B cell (primary cell): ENCODE measurements around the gene RHOT1. TPM values are rescaled to one million over a fixed set of nuclear protein-coding genes. Genes with fewer than 3 reads are reported as not detected.

Source experiments
- ATAC-seq: fragments of 200-7000 bp; cut with Tn5 transposase; one replicate; pipeline ENCODE4 v1.10.0; 2021; ENCODE audit warnings: low read depth, mild to moderate bottlenecking, moderate number of reproducible peaks, moderate library complexity
- CTCF ChIA-PET: fragments of 350-600 bp; sonication (Branson Sonifier 250); formaldehyde crosslinking; loops from one replicate; lab custom pipeline; 2021; ENCODE audit warnings: antibody characterized with exemption, inconsistent platforms; lab: Charles Lee
- POLR2A ChIA-PET: fragments of 350-600 bp; sonication (Branson Sonifier 250); formaldehyde crosslinking; loops from one replicate; lab custom pipeline; 2021; ENCODE audit warnings: antibody characterized with exemption; lab: Charles Lee
- DNase-seq: peaks from one replicate; pipeline ENCODE4 v3.0.0; 2013
- H2AFZ ChIP-seq: 2 replicates; pipeline ENCODE4 v1.6.1; 2012; ENCODE audit warnings: mild to moderate bottlenecking, low read depth, low read length; ENCODE audit not compliant: insufficient read depth, poor library complexity, severe bottlenecking
- H3K27ac ChIP-seq, 2 donors: 1 replicate in 1 of 2; 2 replicates in 1 of 2; pipeline ENCODE4 v1.5.1; 2012 to 2013; ENCODE audit warnings: low read length in 2 of 2, mild to moderate bottlenecking in 2 of 2, moderate library complexity in 1 of 2
- H3K27me3 ChIP-seq, 4 experiments: fragments of 200-600 bp in 1 of 4; sonication (generic) in 1 of 4; replicated peaks in 1 of 4; 1 replicate in 2 of 4; 2 replicates in 2 of 4; pipeline versions ENCODE4 v1.6.1 to v1.7.0; 2013 to 2016; ENCODE audit warnings: low read length in 3 of 4, mild to moderate bottlenecking in 2 of 4, mixed read lengths in 1 of 4, moderate library complexity in 1 of 4; ENCODE audit not compliant: insufficient read depth in 4 of 4, control insufficient read depth in 3 of 4; ENCODE audit errors: control extremely low read depth in 1 of 4
- H3K36me3 ChIP-seq, 2 experiments: replicated peaks in 1 of 2; 1 replicate in 1 of 2; 2 replicates in 1 of 2; pipeline versions ENCODE4 v1.6.1 to v1.7.1; 2013; ENCODE audit warnings: low read length in 1 of 2; ENCODE audit not compliant: insufficient read depth in 2 of 2, control insufficient read depth in 1 of 2; ENCODE audit errors: control extremely low read depth in 1 of 2, extremely low read depth in 1 of 2
- H3K4me1 ChIP-seq, 2 donors: fragments of 200-600 bp in 1 of 2; sonication (generic) in 1 of 2; 1 replicate in 1 of 2; 2 replicates in 1 of 2; pipeline versions ENCODE4 v1.5.1 to v1.6.1; 2013 to 2017; ENCODE audit warnings: low read length in 2 of 2; ENCODE audit not compliant: control insufficient read depth in 2 of 2, insufficient read depth in 2 of 2
- H3K4me2 ChIP-seq: replicated peaks from 2 replicates; pipeline ENCODE3; 2012; ENCODE audit warnings: mild to moderate bottlenecking, low read depth, low read length; ENCODE audit not compliant: poor library complexity, severe bottlenecking
- H3K4me3 ChIP-seq, 5 experiments: fragments of 200-600 bp in 1 of 5; sonication (generic) in 1 of 5; 1 replicate in 3 of 5; 2 replicates in 2 of 5; pipeline versions ENCODE4 v1.5.1 to v1.7.0; 2011 to 2016; ENCODE audit warnings: low read length in 4 of 5, mild to moderate bottlenecking in 4 of 5, low read depth in 2 of 5, control low read depth in 1 of 5, moderate library complexity in 1 of 5; ENCODE audit not compliant: insufficient read depth in 1 of 5; ENCODE audit errors: control extremely low read depth in 1 of 5, extremely low read depth in 1 of 5
- H3K79me2 ChIP-seq: fragments of 200-600 bp; sonication (generic); one replicate; pipeline ENCODE4 v1.6.0; 2016; ENCODE audit warnings: low read length; ENCODE audit not compliant: control insufficient read depth, insufficient read depth
- H3K9ac ChIP-seq: fragments of 200-600 bp; sonication (generic); 2 replicates; pipeline ENCODE4 v1.6.1; 2017; ENCODE audit warnings: mild to moderate bottlenecking, low read length, moderate library complexity
- H3K9me3 ChIP-seq, 3 donors: one replicate each; pipeline versions ENCODE4 v1.6.1 to v1.7.1; 2013; ENCODE audit warnings: low read length in 2 of 3; ENCODE audit not compliant: control insufficient read depth in 2 of 3, insufficient read depth in 1 of 3; ENCODE audit errors: control extremely low read depth in 1 of 3
- H4K20me1 ChIP-seq: 2 replicates; pipeline ENCODE4 v1.6.0; 2012; ENCODE audit warnings: mild to moderate bottlenecking, low read length; ENCODE audit not compliant: insufficient read depth, control insufficient read depth, poor library complexity, severe bottlenecking
- H3K27ac Mint-ChIP-seq: one replicate; pipeline ENCODE4 v1.8.0; 2021; ENCODE audit warnings: mixed read lengths
- H3K27me3 Mint-ChIP-seq: one replicate; pipeline ENCODE4 v1.8.0; 2021; ENCODE audit warnings: mixed read lengths
- H3K4me1 Mint-ChIP-seq: one replicate; pipeline ENCODE4 v1.8.0; 2021; ENCODE audit warnings: mixed read lengths
- H3K4me3 Mint-ChIP-seq: one replicate; pipeline ENCODE4 v1.8.0; 2021; ENCODE audit warnings: mixed read lengths
- H3K9me3 Mint-ChIP-seq: one replicate; pipeline ENCODE4 v1.8.0; 2022; ENCODE audit warnings: mixed read lengths; ENCODE audit not compliant: insufficient read depth
- EZH2 ChIP-seq: IDR thresholded peaks from 2 replicates; pipeline ENCODE4 v1.6.1; 2012; ENCODE audit warnings: borderline replicate concordance, low read depth, mild to moderate bottlenecking, moderate library complexity, low read length; ENCODE audit not compliant: insufficient read depth, poor library complexity, severe bottlenecking
- WGBS: methylation state at CpG from one replicate; pipeline ENCODE4 v1.1.5; 2013; ENCODE audit warnings: missing lambda C conversion rate; ENCODE audit not compliant: insufficient coverage; 5-methylcytosine and 5-hydroxymethylcytosine counted together
- intact Hi-C: fragments of 100-400 bp; cut with micrococcal nuclease; formaldehyde crosslinking; loops from one replicate; pipeline ENCODE4 v1.10.0; 2022
- polyA plus RNA-seq: library from polyadenylated mRNA; depleted of rRNA; stranded (reverse); fragments of >200 nt; gene quantifications from 2 replicates; pipeline ENCODE4 v1.2.3, GENCODE V29; 2012
- total RNA-seq, 2 donors: library from RNA; stranded (reverse); fragments of 120-200 nt in 1 of 2; gene quantifications; 1 replicate in 1 of 2; 2 replicates in 1 of 2; pipeline versions ENCODE4 v1.2.3 to v1.2.4, GENCODE V29; 2013 to 2022
- TF ChIP-seq, protein P1 (sequence below): fragments of 200-600 bp; IDR thresholded peaks from one replicate; pipeline ENCODE4 v1.8.0; 2022; ENCODE audit warnings: antibody characterized with exemption, mild to moderate bottlenecking

RHOT1 gene
- total and polyA plus RNA-seq, 2 donors (not counting 1 experiment from before 2014, with no cell fraction given), result 24.6 to 24.7 TPM

DNA sequence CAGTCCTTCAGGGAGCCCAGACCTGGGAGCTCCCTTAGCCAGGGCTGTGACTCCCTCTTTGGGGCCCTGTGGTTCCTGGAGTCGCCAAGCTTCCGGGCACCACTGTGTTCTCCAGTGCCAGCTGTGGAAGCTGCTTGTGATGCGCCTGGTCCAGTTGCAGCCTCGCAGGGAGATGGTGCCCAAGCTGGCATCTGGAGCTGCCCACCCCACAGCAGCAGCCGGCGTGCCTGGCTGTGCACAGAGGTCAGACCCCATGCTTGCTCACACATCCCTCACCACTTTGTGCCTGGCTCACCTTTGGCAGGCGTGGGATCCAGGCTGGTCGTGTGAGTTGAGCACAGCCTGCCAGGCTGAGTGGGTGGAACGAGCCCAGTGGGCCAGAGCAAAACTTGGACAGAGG lies 18.2 kb downstream of the RHOT1 start:
- peaks cover 10% of the 10 kb centered on the region for H3K79me2 ChIP-seq
- no peak for TF ChIP-seq EZH2
- TF ChIP-seq, protein P1, sequence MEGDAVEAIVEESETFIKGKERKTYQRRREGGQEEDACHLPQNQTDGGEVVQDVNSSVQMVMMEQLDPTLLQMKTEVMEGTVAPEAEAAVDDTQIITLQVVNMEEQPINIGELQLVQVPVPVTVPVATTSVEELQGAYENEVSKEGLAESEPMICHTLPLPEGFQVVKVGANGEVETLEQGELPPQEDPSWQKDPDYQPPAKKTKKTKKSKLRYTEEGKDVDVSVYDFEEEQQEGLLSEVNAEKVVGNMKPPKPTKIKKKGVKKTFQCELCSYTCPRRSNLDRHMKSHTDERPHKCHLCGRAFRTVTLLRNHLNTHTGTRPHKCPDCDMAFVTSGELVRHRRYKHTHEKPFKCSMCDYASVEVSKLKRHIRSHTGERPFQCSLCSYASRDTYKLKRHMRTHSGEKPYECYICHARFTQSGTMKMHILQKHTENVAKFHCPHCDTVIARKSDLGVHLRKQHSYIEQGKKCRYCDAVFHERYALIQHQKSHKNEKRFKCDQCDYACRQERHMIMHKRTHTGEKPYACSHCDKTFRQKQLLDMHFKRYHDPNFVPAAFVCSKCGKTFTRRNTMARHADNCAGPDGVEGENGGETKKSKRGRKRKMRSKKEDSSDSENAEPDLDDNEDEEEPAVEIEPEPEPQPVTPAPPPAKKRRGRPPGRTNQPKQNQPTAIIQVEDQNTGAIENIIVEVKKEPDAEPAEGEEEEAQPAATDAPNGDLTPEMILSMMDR, result no peak
- H3K27ac ChIP-seq, result no peak overlapping the region
- H3K4me2 ChIP-seq, result no peak overlapping the region
- Mint-ChIP-seq H3K9me3 (no peaks in the 10 kb centered on the region), H3K4me1 (no peaks in the 10 kb centered on the region), H3K4me3 (no peak overlapping the region), H3K27me3 (no peaks in the 10 kb centered on the region), H3K27ac (no peak overlapping the region)
- no peak overlapping the region for H2AFZ ChIP-seq
- H3K36me3 ChIP-seq, result peaks cover 0 to 19% of the 10 kb centered on the region in 2 experiments
- WGBS, result 96% methylated on average over 9 of the region's 9 CpGs
- POLR2A ChIA-PET, result no interaction called here
- H4K20me1 ChIP-seq, result peaks cover 14% of the 10 kb centered on the region
- DNase-seq, result no peak
- H3K27me3 ChIP-seq, result no peaks in the 10 kb centered on the region
- H3K9me3 ChIP-seq, result peaks cover 0 to 4% (median 0%) of the 10 kb centered on the region in 3 donors
- intact Hi-C loops, result no loop called here
- H3K4me1 ChIP-seq, result no peaks in the 10 kb centered on the region
- H3K4me3 ChIP-seq, result no peak overlapping the region
- no peak overlapping the region for H3K9ac ChIP-seq
- no peak for ATAC-seq
- CTCF ChIA-PET, result no interaction called here

DNA sequence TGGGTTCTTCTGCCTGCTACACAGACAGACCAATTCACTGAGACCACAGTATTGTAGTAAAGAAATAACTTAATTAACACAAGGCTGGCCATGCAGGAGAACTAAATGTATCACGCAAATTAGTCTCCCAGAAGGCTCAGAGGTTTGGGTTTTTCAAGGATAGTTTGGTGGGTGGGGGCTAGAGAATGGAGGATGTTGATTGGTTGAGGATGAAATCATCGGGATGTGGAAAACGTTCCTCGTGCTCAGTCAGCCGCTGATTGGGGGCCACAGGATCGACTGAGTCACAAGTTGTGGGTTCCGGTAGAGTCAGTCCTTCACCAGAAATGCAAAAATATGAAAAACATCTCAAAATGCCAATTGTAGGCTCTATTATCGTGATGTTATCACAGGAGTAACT lies 18.7 kb downstream of the RHOT1 start:
- no peaks in the 10 kb centered on the region for H3K27me3 Mint-ChIP-seq
- Histone ChIP-seq H3K4me1 (no peaks in the 10 kb centered on the region), H3K79me2 (peaks cover 6% of the 10 kb centered on the region), H2AFZ (no peak overlapping the region), H3K9me3 (peaks cover 0 to 6% (median 0%) of the 10 kb centered on the region in 3 donors), H3K27me3 (no peaks in the 10 kb centered on the region), H3K36me3 (peaks cover 0 to 19% of the 10 kb centered on the region in 2 experiments), H3K9ac (no peak overlapping the region), H3K4me3 (no peak overlapping the region), H4K20me1 (peaks cover 14% of the 10 kb centered on the region), H3K4me2 (no peak overlapping the region), H3K27ac (no peak overlapping the region)
- H3K4me3 Mint-ChIP-seq, result no peak overlapping the region
- no peak for ATAC-seq
- ChIA-PET POLR2A (no interaction called here), CTCF (no interaction called here)
- H3K9me3 Mint-ChIP-seq, result no peaks in the 10 kb centered on the region
- no peak for TF ChIP-seq EZH2
- TF ChIP-seq, protein P1, result no peak
- intact Hi-C loops, result no loop called here
- no peak for DNase-seq
- WGBS, result 82% methylated on average over 4 of the region's 8 CpGs
- H3K4me1 Mint-ChIP-seq, result no peaks in the 10 kb centered on the region
- no peak overlapping the region for H3K27ac Mint-ChIP-seq
